H1 (cell line): ENCODE results near the gene DGKZ. TPM values are rescaled to one million over a fixed set of nuclear protein-coding genes. Genes with fewer than 3 reads are reported as not detected.

Source experiments
- CTCF ChIA-PET: fragments of 300-600 bp; sonication (Branson Sonifier 250); formaldehyde crosslinking; loops from one replicate; lab custom pipeline; 2021; ENCODE audit not compliant: partially characterized antibody; lab: Charles Lee
- POLR2A ChIA-PET: fragments of 300-600 bp; sonication (Branson Sonifier 250); formaldehyde crosslinking; loops from one replicate; lab custom pipeline; 2021; ENCODE audit warnings: inconsistent platforms; ENCODE audit not compliant: partially characterized antibody; lab: Charles Lee
- DNase-seq, 2 experiments: peaks; one replicate each; pipeline versions ENCODE4 v3.0.0 to v3.0.0-alpha.2; 2010 to 2022; ENCODE audit warnings: low spot score in 2 of 2, low read depth in 1 of 2, mixed read lengths in 1 of 2
- FAIRE-seq: peaks from 2 replicates; lab custom pipeline; 2011; peaks lifted over from hg19 to GRCh38; lab: Jason Lieb, UNC
- H2AFZ ChIP-seq: 2 replicates; pipeline ENCODE4 v1.8.1; 2012; ENCODE audit warnings: low read length, inconsistent platforms
- H2AK5ac ChIP-seq: 2 replicates; pipeline ENCODE4 v1.6.1; 2013; ENCODE audit warnings: low read depth, low read length
- H2BK120ac ChIP-seq: replicated peaks from 2 replicates; pipeline ENCODE3; 2013; ENCODE audit warnings: low read depth, low read length, inconsistent platforms
- H2BK12ac ChIP-seq: 2 replicates; pipeline ENCODE4 v1.6.1; 2013; ENCODE audit warnings: low read depth, low read length
- H2BK15ac ChIP-seq: 2 replicates; pipeline ENCODE4 v1.6.1; 2013; ENCODE audit warnings: low read length
- H2BK20ac ChIP-seq: 2 replicates; pipeline ENCODE4 v1.6.1; 2013; ENCODE audit warnings: low read length
- H2BK5ac ChIP-seq: 2 replicates; pipeline ENCODE4 v1.6.1; 2013; ENCODE audit warnings: low read depth, low read length
- H3K14ac ChIP-seq: 2 replicates; pipeline ENCODE4 v1.6.1; 2013; ENCODE audit warnings: inconsistent platforms; ENCODE audit not compliant: insufficient read length
- H3K18ac ChIP-seq: 2 replicates; pipeline ENCODE4 v1.6.1; 2013; ENCODE audit warnings: low read length; ENCODE audit errors: extremely low read depth
- H3K23ac ChIP-seq: 2 replicates; pipeline ENCODE4 v1.6.1; 2013; ENCODE audit warnings: inconsistent platforms; ENCODE audit not compliant: insufficient read length
- H3K23me2 ChIP-seq: 2 replicates; pipeline ENCODE4 v1.6.1; 2013; ENCODE audit warnings: low read depth, low read length
- H3K27ac ChIP-seq: 2 replicates; pipeline ENCODE4 v1.6.1; 2011; ENCODE audit warnings: low read depth, low read length, inconsistent platforms
- H3K27me3 ChIP-seq, 4 experiments: replicated peaks in 1 of 4; 1 replicate in 1 of 4; 2 replicates in 3 of 4; pipeline versions ENCODE4 v1.6.1 to v1.8.1; 2011 to 2013; ENCODE audit warnings: low read length in 3 of 4, mild to moderate bottlenecking in 3 of 4, inconsistent platforms in 2 of 4, mixed read lengths in 2 of 4, moderate library complexity in 1 of 4; ENCODE audit not compliant: control insufficient read depth in 3 of 4, insufficient read depth in 3 of 4; ENCODE audit errors: extremely low read depth in 1 of 4
- H3K36me3 ChIP-seq, 4 experiments: 2 replicates each; pipeline versions ENCODE4 v1.6.1 to v1.8.1; 2011 to 2013; ENCODE audit warnings: mild to moderate bottlenecking in 4 of 4, low read length in 3 of 4, moderate library complexity in 2 of 4, control low read depth in 1 of 4, inconsistent platforms in 1 of 4; ENCODE audit not compliant: insufficient read depth in 4 of 4, control insufficient read depth in 2 of 4
- H3K4ac ChIP-seq: replicated peaks from 2 replicates; pipeline ENCODE3; 2013; ENCODE audit warnings: low read length, low read depth, mixed read lengths, inconsistent platforms; ENCODE audit not compliant: insufficient read length
- H3K4me1 ChIP-seq, 4 experiments: replicated peaks in 1 of 4; 1 replicate in 1 of 4; 2 replicates in 3 of 4; pipeline versions ENCODE4 v1.6.1 to v1.8.1; 2011 to 2013; ENCODE audit warnings: low read length in 3 of 4, inconsistent platforms in 2 of 4, mixed read lengths in 1 of 4; ENCODE audit not compliant: insufficient read depth in 4 of 4, control insufficient read depth in 3 of 4
- H3K4me2 ChIP-seq, 2 experiments: 2 replicates each; pipeline versions ENCODE4 v1.6.1 to v1.8.1; 2011 to 2013; ENCODE audit warnings: low read depth in 2 of 2, low read length in 2 of 2, control low read depth in 1 of 2, inconsistent platforms in 1 of 2, mild to moderate bottlenecking in 1 of 2; ENCODE audit not compliant: insufficient read depth in 1 of 2
- H3K4me3 ChIP-seq, 4 experiments: fragments of 200-600, 300-600 bp in 1 of 4; sonication (generic), shearing (Covaris generic), sonication (Bioruptor Twin) in 1 of 4; 2 replicates each; pipeline versions ENCODE4 v1.5.1 to v1.8.1; 2011 to 2016; ENCODE audit warnings: low read length in 4 of 4, low read depth in 3 of 4, control low read depth in 2 of 4, inconsistent platforms in 2 of 4, mild to moderate bottlenecking in 2 of 4, mixed read lengths in 1 of 4, moderate library complexity in 1 of 4; ENCODE audit not compliant: insufficient read depth in 2 of 4; ENCODE audit errors: extremely low read depth in 1 of 4
- H3K56ac ChIP-seq: replicated peaks from 2 replicates; pipeline ENCODE3; 2013; ENCODE audit warnings: low read depth, mild to moderate bottlenecking, mixed read lengths, low read length, inconsistent platforms; ENCODE audit not compliant: insufficient read length
- H3K79me1 ChIP-seq: 2 replicates; pipeline ENCODE4 v1.6.1; 2013; ENCODE audit warnings: low read depth, low read length, control low read depth
- H3K79me2 ChIP-seq, 2 experiments: 2 replicates each; pipeline versions ENCODE4 v1.6.1 to v1.8.1; 2012 to 2013; ENCODE audit warnings: low read length in 2 of 2, mild to moderate bottlenecking in 2 of 2, inconsistent platforms in 1 of 2; ENCODE audit not compliant: insufficient read depth in 2 of 2, control insufficient read depth in 1 of 2
- H3K9ac ChIP-seq, 4 experiments: replicated peaks in 1 of 4; 1 replicate in 1 of 4; 2 replicates in 3 of 4; pipeline versions ENCODE4 v1.6.1 to v1.8.1; 2011 to 2013; ENCODE audit warnings: low read depth in 3 of 4, low read length in 3 of 4, control low read depth in 2 of 4, mild to moderate bottlenecking in 2 of 4, moderate library complexity in 2 of 4, inconsistent platforms in 1 of 4; ENCODE audit errors: extremely low read depth in 1 of 4
- H3K9me3 ChIP-seq, 2 experiments: 2 replicates each; pipeline versions ENCODE4 v1.6.1 to v1.8.1; 2012 to 2013; ENCODE audit warnings: mild to moderate bottlenecking in 2 of 2, moderate library complexity in 2 of 2, control low read depth in 1 of 2, inconsistent platforms in 1 of 2, low read depth in 1 of 2, low read length in 1 of 2, mixed read lengths in 1 of 2; ENCODE audit not compliant: insufficient read depth in 2 of 2
- H4K20me1 ChIP-seq, 2 experiments: replicated peaks in 1 of 2; 2 replicates each; pipeline versions ENCODE3 to v1.8.1; 2011 to 2013; ENCODE audit warnings: inconsistent platforms in 2 of 2, low read length in 2 of 2, mild to moderate bottlenecking in 1 of 2; ENCODE audit not compliant: insufficient read depth in 2 of 2, control insufficient read depth in 1 of 2
- H4K5ac ChIP-seq: 2 replicates; pipeline ENCODE4 v1.6.1; 2013; ENCODE audit warnings: low read length, low read depth, mixed read lengths, inconsistent platforms; ENCODE audit not compliant: insufficient read length
- H4K8ac ChIP-seq: 2 replicates; pipeline ENCODE4 v1.8.0; 2013; ENCODE audit warnings: mild to moderate bottlenecking, moderate library complexity, low read length, inconsistent platforms; ENCODE audit not compliant: insufficient read depth; ENCODE audit errors: extremely low read depth
- H4K91ac ChIP-seq: replicated peaks from 2 replicates; pipeline ENCODE3; 2013; ENCODE audit warnings: low read length, mixed read lengths, inconsistent platforms; ENCODE audit not compliant: insufficient read length
- CHD2 ChIP-seq: IDR thresholded peaks from 2 replicates; pipeline ENCODE4 v1.6.1; 2012; ENCODE audit warnings: low read length, improper control_type of control experiment
- EGR1 ChIP-seq: IDR thresholded peaks from 2 replicates; pipeline ENCODE4 v1.6.1; 2011; ENCODE audit warnings: low read depth, low read length, borderline replicate concordance
- HDAC2 ChIP-seq, 2 experiments: fragments of 300-600 bp in 1 of 2; sonication (generic) in 1 of 2; IDR thresholded peaks; 2 replicates each; pipeline ENCODE4 v1.6.1; 2011 to 2012; ENCODE audit warnings: low read depth in 2 of 2, low read length in 2 of 2, mild to moderate bottlenecking in 2 of 2, moderate library complexity in 2 of 2, borderline replicate concordance in 1 of 2, inconsistent platforms in 1 of 2
- RBBP5 ChIP-seq: IDR thresholded peaks from 2 replicates; pipeline ENCODE4 v1.7.1; 2012; ENCODE audit warnings: low read depth, mild to moderate bottlenecking, inconsistent platforms, low read length, moderate library complexity, borderline replicate concordance
- SAP30 ChIP-seq: fragments of 300-600 bp; sonication (generic); IDR thresholded peaks from 2 replicates; pipeline ENCODE4 v1.7.1; 2012; ENCODE audit warnings: low read length, moderate library complexity, mild to moderate bottlenecking, inconsistent platforms; ENCODE audit not compliant: insufficient read depth, insufficient replicate concordance
- SIRT6 ChIP-seq: IDR thresholded peaks from one replicate; pipeline ENCODE4 v1.7.1; 2012; ENCODE audit warnings: low read length, inconsistent platforms
- SP4 ChIP-seq: IDR thresholded peaks from 2 replicates; pipeline ENCODE4 v1.6.1; 2012; ENCODE audit warnings: low read length, inconsistent platforms
- YY1 ChIP-seq: IDR thresholded peaks from 2 replicates; pipeline ENCODE4 v1.6.1; 2011; ENCODE audit warnings: low read depth, mild to moderate bottlenecking, low read length
- ZNF274 ChIP-seq: IDR thresholded peaks from 2 replicates; pipeline ENCODE4 v1.7.0; 2012; ENCODE audit warnings: low read length, borderline replicate concordance; ENCODE audit errors: extremely low read depth
- WGBS, 2 experiments: shearing (Covaris generic) in 1 of 2; methylation state at CpG; one replicate each; pipeline versions ENCODE4 v1.1.6 to v1.1.7; 2013 to 2015; ENCODE audit warnings: low lambda C conversion rate in 2 of 2, mixed read lengths in 2 of 2, inconsistent platforms in 1 of 2, low coverage in 1 of 2, missing lambda C conversion rate in 1 of 2; ENCODE audit not compliant: insufficient replicate concordance in 2 of 2, insufficient coverage in 1 of 2, insufficient read length in 1 of 2; ENCODE audit errors: extremely low coverage in 1 of 2, missing lambda C conversion rate in 1 of 2; 5-methylcytosine and 5-hydroxymethylcytosine counted together
- polyA plus RNA-seq, 7 experiments: library from polyadenylated mRNA; depleted of rRNA in 3 of 7; stranded (reverse) in 5 of 7; unstranded in 2 of 7; fragments of >200 nt in 5 of 7; fragments of 200-250 nt in 2 of 7; gene quantifications; 1 replicate in 5 of 7; 2 replicates in 1 of 7; 4 replicates in 1 of 7; pipeline versions ENCODE4 v1.2.1 to v1.2.3, GENCODE V29; 2011 to 2013; ENCODE audit warnings: missing spikeins in 2 of 7, mixed read lengths in 2 of 7
- total RNA-seq: library from RNA; stranded (reverse); fragmentation: NEBNext Ultra II Directional; extraction: Animal tissue kit (Norgen Biotek cat#: 25700); gene quantifications from 2 replicates; pipeline ENCODE4 v1.2.1, GENCODE V29; 2021

Gene DGKZ
- total and polyA plus RNA-seq, 2 of the 8 experiments (the other 6 are each of a cell fraction or from before 2014, with no cell fraction given) = 84.4 to 184 TPM

GRCh38 chr11:46373787-46374740 lies 26.8 kb downstream of the DGKZ start:
- no peak overlapping the region for H3K4me3 ChIP-seq
- FAIRE-seq = no peak
- no peak overlapping the region for H2AFZ ChIP-seq

More at GRCh38 chr11:46373787-46374740, 26.8 kb downstream of the DGKZ start:
- Histone ChIP-seq H3K27ac (no peak overlapping the region), H3K36me3 (peaks cover 8 to 40% (median 25%) of the 10 kb centered on the region in 4 experiments; a peak in 6 of 8 replicates), H3K79me2 (no peaks in the 10 kb centered on the region), H2AK5ac (no peak overlapping the region), H4K8ac (no peak overlapping the region), H3K9me3 (no peaks in the 10 kb centered on the region), H4K91ac (no peak overlapping the region), H2BK5ac (no peak overlapping the region), H2BK20ac (no peak overlapping the region), H2BK15ac (no peak overlapping the region), H3K23ac (no peak overlapping the region), H3K4me2 (no peak overlapping the region), H2BK12ac (no peak overlapping the region), H3K4me1 (peaks cover 0 to 6% (median 4%) of the 10 kb centered on the region in 4 experiments; a peak in 5 of 7 replicates), H3K18ac (no peak overlapping the region), H3K9ac (no peak overlapping the region), H3K79me1 (no peaks in the 10 kb centered on the region), H3K27me3 (no peaks in the 10 kb centered on the region), H2BK120ac (no peak overlapping the region), H3K14ac (no peak overlapping the region), H4K20me1 (peaks cover 12 to 19% of the 10 kb centered on the region in 2 experiments), H3K23me2 (no peaks in the 10 kb centered on the region), H3K4ac (no peak overlapping the region), H4K5ac (no peak overlapping the region), H3K56ac (no peak overlapping the region)
- POLR2A ChIA-PET = no interaction called here
- CTCF ChIA-PET = interaction anchor here (0.7 to 44.5 kb wide), 3 partner anchors 9 to 175 kb away, joined by 3 to 1004 read pairs (median 7); partner anchors contain the start of gene DGKZ
- TF ChIP-seq SP4 (no peak), EGR1 (no peak), SIRT6 (no peak), ZNF274 (no peak), SAP30 (no peak), CHD2 (no peak), HDAC2 (IDR thresholded peaks at IDR 0.05; ENCODE audit: borderline replicate concordance in 1 of 2, low read depth in 2 of 2, low read length in 2 of 2) (no peak), RBBP5 (no peak), YY1 (no peak)
- DNase-seq = no peak
- 95% methylated on average over 25 of the region's 30 CpGs; no CpG with 5 or more reads in 1 of the 2 experiments for WGBS, 2 experiments
